GM19324 (cell line): ENCODE measurements around the gene CCN6.

Source experiments
- ATAC-seq: cut with Tn5 transposase; IDR thresholded peaks from one replicate; pipeline ENCODE4 v1.9.1; 2021; ENCODE audit warnings: mild to moderate bottlenecking, moderate library complexity; ENCODE audit not compliant: unreplicated experiment, low FRiP score

The CCN6 gene

GRCh38 chr6:112054001-112054400 lies at the start of gene CCN6:
CCN6 (plus strand) TSS chr6:112054104; CDS start chr6:112054358, 254 bp downstream.
- ATAC-seq, result no peak

DNA sequence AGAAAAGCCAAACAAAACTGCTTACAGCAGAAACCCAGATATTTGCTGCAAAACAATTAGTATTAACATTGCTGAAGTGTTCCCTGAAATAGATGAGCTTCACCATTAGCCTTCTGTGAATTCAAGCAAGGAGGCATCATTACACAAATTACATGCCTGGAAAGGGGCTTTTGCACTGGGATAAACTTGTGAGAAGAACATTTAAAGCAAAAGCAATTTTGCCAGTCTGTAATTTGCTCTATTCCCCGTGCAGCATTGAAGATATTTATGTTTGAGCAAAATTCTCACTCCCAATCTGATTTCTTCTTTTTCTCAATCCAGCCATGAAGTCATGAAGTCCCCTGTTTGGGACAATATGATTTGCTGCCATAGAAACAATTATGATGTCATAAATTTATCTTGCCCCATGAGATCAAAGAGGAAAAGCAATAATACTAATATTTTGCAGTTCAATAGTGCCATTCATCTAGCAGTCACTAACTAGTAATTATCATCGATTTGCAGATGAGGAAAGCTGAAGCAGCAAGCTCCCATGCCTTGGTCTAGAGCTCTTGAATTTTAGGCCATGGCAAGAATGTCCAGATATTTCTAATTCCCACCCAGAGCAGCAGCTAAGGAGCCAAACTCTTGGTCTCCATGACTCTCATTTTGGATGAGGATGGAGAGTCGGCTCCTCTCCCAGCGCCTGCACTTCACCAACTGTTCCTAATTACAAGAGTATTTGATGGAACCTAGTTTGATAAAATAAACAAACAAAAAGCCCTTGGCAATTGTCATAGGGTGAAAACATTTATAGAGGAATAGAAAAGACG lies 49.5 kb upstream of the CCN6 start:
- ATAC-seq, result no peak

DNA sequence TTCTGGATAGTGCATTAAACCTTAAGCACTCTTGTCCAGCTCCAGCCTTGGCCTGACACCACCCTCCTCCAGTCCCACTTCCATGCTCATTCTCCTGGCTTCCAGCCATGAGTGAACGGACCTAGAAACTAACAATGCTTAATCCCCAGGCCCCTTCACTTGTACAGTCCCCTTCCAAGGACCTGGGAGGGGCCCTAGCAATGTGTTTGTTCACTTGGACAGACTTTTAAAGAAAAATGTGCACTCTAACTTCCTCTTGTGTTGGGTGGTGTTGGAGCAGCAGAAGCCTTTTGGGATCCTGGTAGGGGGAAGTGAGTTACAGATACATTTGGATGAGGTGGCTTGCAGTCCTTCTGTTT lies 48.9 kb upstream of the CCN6 start:
- no peak for ATAC-seq

GRCh38 chr6:112007254-112007653 lies 46.6 kb upstream of the CCN6 start:
- ATAC-seq, result no peak

GRCh38 chr6:112007805-112008204 lies 46.1 kb upstream of the CCN6 start:
- no peak for ATAC-seq

- ATAC-seq, result no peak
Measured at GRCh38 chr6:112008482-112008881, 45.4 kb upstream of the CCN6 start.

DNA sequence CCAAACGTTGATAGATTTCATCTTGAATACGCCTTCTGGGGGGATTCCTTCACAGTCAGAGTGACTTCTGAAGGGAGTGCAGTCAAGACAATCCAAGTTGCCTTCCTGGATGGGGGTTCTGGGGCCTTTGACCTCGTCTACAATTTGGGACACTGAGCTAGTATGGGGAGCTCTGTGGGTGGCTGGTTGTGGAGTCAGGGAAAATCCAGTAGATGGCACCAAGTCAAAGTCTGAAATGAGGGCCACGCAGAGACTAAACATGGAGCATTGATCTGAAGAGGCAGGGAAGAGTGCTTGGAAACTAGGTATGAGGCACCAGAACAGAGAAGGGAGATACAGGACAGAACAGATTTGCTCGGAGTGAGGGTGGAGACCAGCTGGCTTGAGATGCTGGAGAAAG lies 43.6 kb upstream of the CCN6 start:
- ATAC-seq, result no peak

DNA sequence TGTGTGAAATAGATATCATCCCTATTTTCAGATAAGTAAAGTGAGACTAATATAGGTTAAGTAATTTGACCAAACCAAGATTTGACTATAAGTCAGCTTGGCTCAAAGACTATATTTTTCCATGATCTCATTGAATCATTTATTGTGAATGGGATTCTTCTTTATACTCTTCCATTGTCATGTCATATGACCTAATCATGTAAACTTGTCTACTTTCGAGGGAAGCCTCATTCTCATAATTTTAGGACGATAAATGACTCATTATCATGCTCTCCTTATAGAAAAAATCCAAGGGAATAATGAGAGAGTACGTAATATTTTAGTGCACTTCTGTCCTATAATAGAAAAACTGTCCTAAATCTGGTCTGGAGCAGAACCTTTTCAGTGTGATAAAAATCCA lies 40.9 kb upstream of the CCN6 start:
- ATAC-seq, result no peak

DNA sequence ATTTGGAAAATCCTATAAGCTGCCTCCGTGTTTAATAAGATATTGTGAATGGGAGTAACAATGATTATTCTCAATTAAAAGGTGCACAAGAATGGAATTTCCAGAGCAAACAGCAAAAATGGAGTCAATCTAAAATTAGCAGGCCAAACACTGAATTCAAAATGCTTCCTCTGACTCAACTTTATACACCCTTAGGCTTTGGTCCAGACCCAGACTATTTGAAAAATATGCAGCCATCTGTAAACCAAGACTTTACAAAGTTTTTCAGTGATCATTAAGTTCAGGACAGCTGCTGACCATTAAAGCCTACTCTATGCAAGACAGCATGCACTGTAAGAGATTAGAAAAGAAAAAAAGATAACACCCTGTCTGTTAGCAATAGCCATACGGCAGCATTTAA lies 39.4 kb upstream of the CCN6 start:
- ATAC-seq, result no peak

- ATAC-seq, result no peak
Measured at GRCh38 chr6:112015725-112016124, 38.2 kb upstream of the CCN6 start.

- no peak for ATAC-seq
Measured at GRCh38 chr6:112016320-112016719, 37.6 kb upstream of the CCN6 start.

GRCh38 chr6:112017169-112017568 lies 36.7 kb upstream of the CCN6 start:
- ATAC-seq, result no peak

DNA sequence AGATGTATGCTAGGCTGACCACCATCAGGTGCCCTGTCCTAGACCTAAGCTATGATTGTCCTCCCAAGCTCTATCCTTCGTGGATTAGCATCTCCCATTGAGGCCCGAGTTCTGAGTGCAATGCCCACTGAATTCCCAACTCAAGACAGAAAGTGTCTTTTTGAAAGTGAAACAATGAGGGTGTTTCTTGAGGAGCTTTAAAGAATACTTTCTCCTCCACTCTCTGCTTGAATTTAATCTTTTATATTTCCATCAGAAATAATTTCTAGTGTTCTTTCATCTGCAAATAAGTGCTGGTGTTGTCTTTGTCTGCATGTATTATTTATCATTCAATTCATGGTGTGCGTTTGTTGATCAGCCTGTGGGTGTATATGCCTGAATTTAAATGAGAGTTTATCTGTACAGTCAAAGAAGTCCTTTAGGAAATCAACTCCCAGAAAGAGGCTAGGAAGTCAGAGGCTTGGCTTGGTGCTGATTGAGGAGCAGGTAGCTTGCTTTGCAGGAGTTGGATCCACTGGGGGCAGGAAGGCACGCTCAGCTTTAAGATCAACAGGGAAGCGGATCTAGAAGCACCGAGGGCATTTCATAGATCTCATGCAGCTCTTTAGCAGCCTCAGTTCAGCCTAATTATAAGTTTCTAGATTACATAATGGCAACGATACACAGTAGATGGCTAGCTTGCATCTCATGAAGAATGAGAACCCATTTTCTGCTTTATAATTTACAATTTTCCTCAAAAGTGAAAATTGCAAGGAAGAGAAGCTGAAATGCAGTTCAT lies 36.0 kb upstream of the CCN6 start:
- ATAC-seq, result no peak

- no peak for ATAC-seq
Measured at GRCh38 chr6:112018619-112019416, 35.1 kb upstream of the CCN6 start.

DNA sequence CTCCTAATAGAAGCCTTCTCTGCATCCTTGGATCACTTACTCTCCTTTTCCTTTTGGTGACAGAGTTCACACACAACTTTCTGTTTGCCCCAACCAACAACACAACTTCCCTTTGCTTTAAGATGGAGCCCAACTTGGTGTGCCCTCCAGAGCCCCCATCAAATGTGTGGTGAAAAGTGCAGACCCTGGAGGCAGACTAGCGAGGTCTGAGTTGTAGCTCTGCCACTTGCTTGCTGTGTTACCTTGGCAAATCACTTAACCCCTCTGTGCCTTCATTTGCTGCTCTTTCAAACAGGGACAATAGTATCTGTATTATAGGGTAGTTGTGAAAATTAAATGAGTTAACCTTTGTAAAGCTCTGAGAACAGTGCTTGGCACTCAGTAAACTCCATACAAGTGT lies 34.3 kb upstream of the CCN6 start:
- ATAC-seq, result no peak

DNA sequence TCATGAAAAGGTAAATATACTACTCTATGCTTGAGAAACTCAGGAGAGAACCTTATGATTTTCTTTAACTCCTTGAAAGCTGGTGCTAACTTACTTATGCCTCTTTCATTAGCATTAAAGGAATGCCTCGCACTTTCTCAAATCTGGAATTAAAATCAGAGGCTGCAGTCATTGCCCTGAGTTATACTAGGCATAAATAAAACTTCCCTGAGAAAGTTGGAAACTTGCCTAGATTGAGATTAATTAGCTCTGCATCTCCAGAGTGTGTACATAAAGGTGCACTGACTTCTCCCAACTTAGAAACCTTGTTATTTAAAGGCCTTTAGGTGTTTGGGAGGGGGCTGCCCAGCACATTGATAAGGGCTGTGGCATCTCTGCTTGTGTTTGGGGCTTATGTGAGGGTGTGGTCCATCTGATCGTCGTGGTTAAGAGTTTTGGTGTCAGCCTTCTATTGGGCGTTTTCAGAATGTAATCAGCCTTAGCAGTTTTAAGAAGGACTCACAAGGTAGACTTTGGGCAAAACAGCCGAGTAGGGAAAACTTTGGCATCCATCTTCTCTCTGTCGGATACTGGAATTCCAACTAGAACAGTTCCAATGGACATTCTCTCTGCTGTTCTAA lies 32.1 kb upstream of the CCN6 start:
- ATAC-seq, result no peak

DNA sequence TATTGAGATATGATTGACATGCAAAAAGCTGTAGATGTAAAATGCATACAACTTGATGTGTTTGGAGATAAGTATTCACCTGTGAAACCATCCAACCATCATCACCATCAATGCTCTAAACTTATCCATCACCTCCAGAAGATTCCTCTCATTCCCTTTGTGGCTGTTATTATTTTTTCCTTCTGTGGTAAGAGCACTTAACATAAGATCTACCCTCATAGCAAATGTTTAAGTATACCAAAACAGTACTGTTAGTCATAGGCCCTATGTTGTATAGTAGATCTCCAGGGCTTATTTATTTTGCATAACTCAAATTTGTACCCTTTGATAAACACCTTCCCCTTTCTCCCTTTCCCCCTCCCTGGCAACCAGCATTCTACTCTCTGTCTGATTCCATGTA lies 31.2 kb upstream of the CCN6 start:
- ATAC-seq, result no peak

DNA sequence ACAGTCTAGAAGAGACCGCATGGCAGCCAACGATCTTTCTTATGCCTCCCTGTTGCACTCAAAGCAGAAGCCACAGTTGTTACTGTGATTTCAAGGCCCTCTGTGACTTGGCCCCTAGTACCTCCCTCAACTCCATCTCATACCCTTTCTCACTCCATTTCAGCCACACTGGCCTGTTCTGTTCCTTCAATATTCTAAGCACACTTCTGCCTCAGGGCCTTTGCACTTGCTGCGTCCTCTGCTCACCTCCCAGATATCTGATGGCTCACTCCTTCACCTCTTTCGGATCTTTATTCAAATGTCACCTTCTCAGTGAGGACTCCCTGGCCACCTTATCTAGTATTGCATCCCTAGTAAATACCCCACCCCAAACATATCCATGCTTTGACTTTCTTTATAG lies 29.4 kb upstream of the CCN6 start:
- ATAC-seq, result no peak

- ATAC-seq, result no peak
Measured at GRCh38 chr6:112026933-112027332, 27.0 kb upstream of the CCN6 start.

- ATAC-seq, result no peak
Measured at GRCh38 chr6:112027942-112028674, 25.8 kb upstream of the CCN6 start.
